AG09309 (cell line): ENCODE results near the gene SLC15A4.

Source experiments
- DNase-seq: peaks from one replicate; pipeline ENCODE4 v3.0.0-alpha.2; 2010; ENCODE audit warnings: low read depth
- H3K4me3 ChIP-seq: 2 replicates; pipeline ENCODE4 v1.5.1; 2011; ENCODE audit warnings: mild to moderate bottlenecking, low read depth, low read length, moderate library complexity; ENCODE audit not compliant: control insufficient read depth
- TF ChIP-seq, protein P1 (sequence below): IDR thresholded peaks from 2 replicates; pipeline ENCODE4 v1.5.1; 2011; ENCODE audit warnings: mild to moderate bottlenecking, low read depth, low read length, inconsistent platforms; ENCODE audit not compliant: insufficient read depth, control insufficient read depth; ENCODE audit errors: missing control alignments

SLC15A4 gene

DNA sequence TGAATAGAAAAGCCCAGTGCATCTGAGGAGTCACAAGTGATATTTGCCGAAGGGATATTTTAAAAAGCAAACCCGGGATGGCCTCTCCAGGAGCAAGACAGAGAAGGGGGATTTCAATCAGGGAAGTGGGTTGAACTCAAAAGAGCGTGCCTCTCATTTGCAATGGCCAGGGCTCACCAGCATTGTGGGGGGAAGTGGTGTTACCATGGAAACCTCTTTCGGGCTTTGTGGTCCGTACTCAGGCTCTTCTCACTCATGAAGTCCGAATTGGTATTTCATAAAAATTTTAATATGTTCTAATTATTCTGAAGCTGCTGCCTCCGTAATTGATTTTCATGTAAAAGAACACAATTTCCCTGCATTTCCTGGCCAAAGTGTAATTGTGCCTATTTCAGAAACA is 79.8 kb downstream of the SLC15A4 start:
- no peak overlapping the region for H3K4me3 ChIP-seq
- DNase-seq = no peak
- TF ChIP-seq, protein P1, sequence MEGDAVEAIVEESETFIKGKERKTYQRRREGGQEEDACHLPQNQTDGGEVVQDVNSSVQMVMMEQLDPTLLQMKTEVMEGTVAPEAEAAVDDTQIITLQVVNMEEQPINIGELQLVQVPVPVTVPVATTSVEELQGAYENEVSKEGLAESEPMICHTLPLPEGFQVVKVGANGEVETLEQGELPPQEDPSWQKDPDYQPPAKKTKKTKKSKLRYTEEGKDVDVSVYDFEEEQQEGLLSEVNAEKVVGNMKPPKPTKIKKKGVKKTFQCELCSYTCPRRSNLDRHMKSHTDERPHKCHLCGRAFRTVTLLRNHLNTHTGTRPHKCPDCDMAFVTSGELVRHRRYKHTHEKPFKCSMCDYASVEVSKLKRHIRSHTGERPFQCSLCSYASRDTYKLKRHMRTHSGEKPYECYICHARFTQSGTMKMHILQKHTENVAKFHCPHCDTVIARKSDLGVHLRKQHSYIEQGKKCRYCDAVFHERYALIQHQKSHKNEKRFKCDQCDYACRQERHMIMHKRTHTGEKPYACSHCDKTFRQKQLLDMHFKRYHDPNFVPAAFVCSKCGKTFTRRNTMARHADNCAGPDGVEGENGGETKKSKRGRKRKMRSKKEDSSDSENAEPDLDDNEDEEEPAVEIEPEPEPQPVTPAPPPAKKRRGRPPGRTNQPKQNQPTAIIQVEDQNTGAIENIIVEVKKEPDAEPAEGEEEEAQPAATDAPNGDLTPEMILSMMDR = no peak
